A673 (cell line): ENCODE measurements around the gene PMEPA1. TPM values are rescaled to one million over a fixed set of nuclear protein-coding genes. Genes with fewer than 3 reads are reported as not detected.

Source experiments
- BruUV-seq: library from RNA; stranded (reverse); fragments of 400-500 nt; replicated peaks from 2 replicates; lab custom pipeline; 2021; lab: Mats Ljungman, UMichigan
- CTCF ChIA-PET: fragments of 300-600 bp; sonication (Branson Sonifier 250); formaldehyde crosslinking; loops from one replicate; lab custom pipeline; 2022; ENCODE audit warnings: antibody characterized with exemption; lab: Charles Lee
- POLR2A ChIA-PET: fragments of 300-600 bp; sonication (Branson Sonifier 250); formaldehyde crosslinking; loops from one replicate; lab custom pipeline; 2022; ENCODE audit warnings: antibody characterized with exemption; ENCODE audit not compliant: low non-redundant PET; lab: Charles Lee
- DNase-seq: peaks from one replicate; pipeline ENCODE4 v3.0.0-alpha.2; 2015; ENCODE audit warnings: low spot score
- H3K27ac ChIP-seq: fragments of 200-600 bp; sonication (generic); 2 replicates; pipeline ENCODE4 v1.5.1; 2016; ENCODE audit warnings: mixed run types, low read depth, mild to moderate bottlenecking, mixed read lengths, antibody characterized with exemption, low read length; ENCODE audit not compliant: poor library complexity, severe bottlenecking
- H3K27me3 ChIP-seq: fragments of 200-600 bp; sonication (generic); replicated peaks from 2 replicates; pipeline ENCODE4 v1.6.1; 2017; ENCODE audit warnings: mixed run types, low read depth, mild to moderate bottlenecking, mixed read lengths, antibody characterized with exemption, low read length; ENCODE audit not compliant: insufficient read depth, poor library complexity
- H3K36me3 ChIP-seq: fragments of 200-600 bp; sonication (generic); 2 replicates; pipeline ENCODE4 v1.6.1; 2016; ENCODE audit warnings: mixed run types, mild to moderate bottlenecking, mixed read lengths, antibody characterized with exemption, low read length; ENCODE audit not compliant: insufficient read depth, poor library complexity, severe bottlenecking
- H3K4me1 ChIP-seq: fragments of 200-600 bp; sonication (generic); 2 replicates; pipeline ENCODE4 v1.6.1; 2017; ENCODE audit warnings: mixed run types, mild to moderate bottlenecking, mixed read lengths, antibody characterized with exemption, low read length; ENCODE audit not compliant: insufficient read depth, poor library complexity, severe bottlenecking
- H3K4me3 ChIP-seq: fragments of 200-600 bp; sonication (generic); 2 replicates; pipeline ENCODE4 v1.5.1; 2016; ENCODE audit warnings: low read depth, mixed run types, mild to moderate bottlenecking, mixed read lengths, low read length; ENCODE audit not compliant: poor library complexity, severe bottlenecking
- H3K9me3 ChIP-seq: fragments of 200-600 bp; sonication (generic); 2 replicates; pipeline ENCODE4 v1.6.1; 2016; ENCODE audit warnings: mixed run types, low read depth, mild to moderate bottlenecking, mixed read lengths, antibody characterized with exemption, low read length; ENCODE audit not compliant: poor library complexity, severe bottlenecking
- EZH2 ChIP-seq: fragments of 200-600 bp; sonication (generic); IDR thresholded peaks from 2 replicates; pipeline ENCODE4 v1.6.1; 2017; ENCODE audit warnings: borderline replicate concordance, low read depth, mild to moderate bottlenecking, mixed read lengths, antibody characterized with exemption, low read length; ENCODE audit not compliant: poor library complexity, severe bottlenecking
- intact Hi-C: fragments of 100-400 bp; cut with micrococcal nuclease; formaldehyde crosslinking; loops from one replicate; pipeline ENCODE4 v1.10.0; 2022; ENCODE audit not compliant: unreplicated experiment
- total RNA-seq: library from RNA; stranded (reverse); gene quantifications from 2 replicates; pipeline ENCODE4 v1.2.3, GENCODE V29; 2021
- TF ChIP-seq, protein P1 (sequence below): fragments of 300-800, 200-600 bp; sonication (generic); conservative IDR thresholded peaks from 2 replicates; pipeline ENCODE4 v1.5.1; 2017; ENCODE audit warnings: low read depth, mild to moderate bottlenecking, antibody characterized with exemption, low read length, moderate library complexity, mixed read lengths

The PMEPA1 gene
- total RNA-seq, 1 experiment from 2014 or later = 9.7 TPM

- H3K27me3 ChIP-seq = no peaks in the 10 kb centered on the region
- H3K4me1 ChIP-seq = peaks cover 6% of the 10 kb centered on the region
- intact Hi-C loops = no loop called here
- ChIA-PET POLR2A (no interaction called here), CTCF (no interaction called here)
- TF ChIP-seq, protein P1, sequence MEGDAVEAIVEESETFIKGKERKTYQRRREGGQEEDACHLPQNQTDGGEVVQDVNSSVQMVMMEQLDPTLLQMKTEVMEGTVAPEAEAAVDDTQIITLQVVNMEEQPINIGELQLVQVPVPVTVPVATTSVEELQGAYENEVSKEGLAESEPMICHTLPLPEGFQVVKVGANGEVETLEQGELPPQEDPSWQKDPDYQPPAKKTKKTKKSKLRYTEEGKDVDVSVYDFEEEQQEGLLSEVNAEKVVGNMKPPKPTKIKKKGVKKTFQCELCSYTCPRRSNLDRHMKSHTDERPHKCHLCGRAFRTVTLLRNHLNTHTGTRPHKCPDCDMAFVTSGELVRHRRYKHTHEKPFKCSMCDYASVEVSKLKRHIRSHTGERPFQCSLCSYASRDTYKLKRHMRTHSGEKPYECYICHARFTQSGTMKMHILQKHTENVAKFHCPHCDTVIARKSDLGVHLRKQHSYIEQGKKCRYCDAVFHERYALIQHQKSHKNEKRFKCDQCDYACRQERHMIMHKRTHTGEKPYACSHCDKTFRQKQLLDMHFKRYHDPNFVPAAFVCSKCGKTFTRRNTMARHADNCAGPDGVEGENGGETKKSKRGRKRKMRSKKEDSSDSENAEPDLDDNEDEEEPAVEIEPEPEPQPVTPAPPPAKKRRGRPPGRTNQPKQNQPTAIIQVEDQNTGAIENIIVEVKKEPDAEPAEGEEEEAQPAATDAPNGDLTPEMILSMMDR = no peak
- TF ChIP-seq EZH2 = no peak
- H3K9me3 ChIP-seq = no peaks in the 10 kb centered on the region
- no TSS peak for BruUV-seq
- H3K36me3 ChIP-seq = no peaks in the 10 kb centered on the region
- no peak overlapping the region for H3K4me3 ChIP-seq
- peak; percentile 11 for DNase-seq
- no peak overlapping the region for H3K27ac ChIP-seq
Measured at GRCh38 chr20:57657535-57658446, 52.0 kb downstream of the PMEPA1 start.

DNA sequence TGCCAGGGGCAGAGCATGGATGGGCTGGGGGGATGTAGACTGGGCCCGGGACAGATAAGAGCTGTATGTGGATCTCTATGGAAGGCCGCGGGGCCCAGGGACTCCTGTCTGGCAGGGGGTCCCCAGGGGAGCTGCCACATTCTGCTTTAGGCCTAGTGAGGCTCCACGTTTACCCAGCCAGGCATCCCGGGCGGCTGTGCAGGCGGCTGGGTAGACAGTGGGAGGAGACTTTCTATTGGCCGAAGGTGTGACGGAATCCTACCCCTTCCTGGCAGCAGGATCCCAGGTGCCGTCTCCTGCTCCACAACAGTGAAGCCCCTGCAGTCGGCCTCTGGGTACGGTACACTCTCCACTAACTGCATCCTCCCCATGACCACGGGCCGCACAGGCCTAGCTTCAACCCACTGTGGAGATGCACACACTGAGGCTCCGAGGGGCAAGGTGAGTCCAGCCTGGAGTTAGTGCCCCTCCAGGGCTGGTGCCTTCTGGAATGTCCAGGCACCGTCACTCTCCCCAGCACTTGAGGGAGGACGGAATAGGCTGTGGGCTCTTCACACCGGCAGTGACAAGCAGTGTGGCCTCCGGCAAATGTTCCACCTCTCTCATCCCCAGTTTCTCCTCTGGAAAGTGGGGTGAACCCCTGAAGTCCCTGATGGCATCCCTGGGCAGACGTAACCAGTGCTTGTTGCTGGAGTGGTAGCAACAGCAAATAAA is 52.8 kb downstream of the PMEPA1 start:
- Histone ChIP-seq H3K27me3 (no peaks in the 10 kb centered on the region), H3K27ac (no peak overlapping the region), H3K4me1 (peaks cover 6% of the 10 kb centered on the region), H3K36me3 (peaks cover 3% of the 10 kb centered on the region), H3K4me3 (no peak overlapping the region), H3K9me3 (no peaks in the 10 kb centered on the region)
- no TSS peak for BruUV-seq
- no peak for DNase-seq
- TF ChIP-seq, protein P1 = no peak
- TF ChIP-seq EZH2 = no peak
- ChIA-PET POLR2A (no interaction called here), CTCF (no interaction called here)
- intact Hi-C loops = no loop called here

DNA sequence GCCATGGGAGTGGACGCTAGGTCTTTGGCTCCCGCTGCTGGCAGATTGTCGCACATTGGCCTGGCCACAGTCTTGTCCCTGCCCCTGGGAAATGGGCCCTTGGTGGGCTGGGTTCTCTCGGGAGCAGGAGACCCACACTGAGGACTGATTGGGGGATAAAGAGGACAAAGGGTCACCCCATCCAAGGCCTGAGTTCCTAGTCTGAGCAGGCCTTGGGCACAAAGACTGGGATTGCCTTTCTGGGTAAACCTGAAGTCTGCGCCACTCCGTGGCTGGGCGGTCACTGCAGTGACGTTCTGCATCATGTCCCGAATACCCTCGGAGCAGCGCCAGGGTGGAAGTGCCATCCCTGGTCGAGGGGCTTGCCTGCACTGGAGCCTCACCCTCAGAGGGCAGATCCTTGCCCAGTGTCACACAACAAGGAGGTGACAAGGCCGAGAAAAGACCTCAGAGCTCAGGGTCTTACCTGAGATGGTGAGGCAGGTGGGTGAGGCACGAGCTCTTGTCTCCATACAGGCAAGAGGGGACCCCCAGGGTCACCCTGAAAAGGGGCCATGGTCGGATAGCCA is 53.5 kb downstream of the PMEPA1 start:
- Histone ChIP-seq H3K4me3 (no peak overlapping the region), H3K4me1 (peaks cover 6% of the 10 kb centered on the region), H3K36me3 (peaks cover 3% of the 10 kb centered on the region), H3K9me3 (no peaks in the 10 kb centered on the region), H3K27me3 (no peaks in the 10 kb centered on the region), H3K27ac (no peak overlapping the region)
- DNase-seq = no peak
- CTCF ChIA-PET = no interaction called here
- POLR2A ChIA-PET = no interaction called here
- TF ChIP-seq, protein P1 = no peak
- no peak for TF ChIP-seq EZH2
- no TSS peak for BruUV-seq
- intact Hi-C loops = no loop called here
